Stomach smooth muscle (tissue), 2 donors: ENCODE measurements around the gene MYEOV.

Experiments
- H3K27ac ChIP-seq: one replicate; pipeline ENCODE4 v1.7.0; 2013; ENCODE audit warnings: mild to moderate bottlenecking, low read length, inconsistent platforms
- H3K27me3 ChIP-seq, 2 donors: one replicate each; pipeline ENCODE4 v1.7.0; 2013; ENCODE audit warnings: low read length in 2 of 2; ENCODE audit not compliant: insufficient read depth in 2 of 2, control insufficient read depth in 1 of 2
- H3K36me3 ChIP-seq, 2 donors: one replicate each; pipeline ENCODE4 v1.7.0; 2013; ENCODE audit warnings: low read length in 2 of 2; ENCODE audit not compliant: control insufficient read depth in 2 of 2, insufficient read depth in 2 of 2
- H3K4me1 ChIP-seq: one replicate; pipeline ENCODE4 v1.7.0; 2013; ENCODE audit warnings: low read length; ENCODE audit not compliant: control insufficient read depth, insufficient read depth
- H3K4me3 ChIP-seq, 2 donors: one replicate each; pipeline ENCODE4 v1.7.0; 2013; ENCODE audit warnings: low read length in 2 of 2
- H3K9ac ChIP-seq, 2 donors: one replicate each; pipeline ENCODE4 v1.7.0; 2013; ENCODE audit warnings: low read length in 2 of 2, mild to moderate bottlenecking in 1 of 2
- H3K9me3 ChIP-seq, 2 donors: one replicate each; pipeline ENCODE4 v1.7.0; 2013; ENCODE audit warnings: low read length in 2 of 2; ENCODE audit not compliant: control insufficient read depth in 2 of 2
- donor health status: healthy.
- donor health status: Pancreatic carcinoma.

MYEOV gene

GRCh38 chr11:69343401-69344321 lies 49.7 kb downstream of the MYEOV start:
- no peak overlapping the region for H3K27ac ChIP-seq
- H3K4me3 ChIP-seq: no peak overlapping the region
- no peaks in the 10 kb centered on the region for H3K36me3 ChIP-seq
- no peak overlapping the region for H3K9ac ChIP-seq
- no peaks in the 10 kb centered on the region for H3K9me3 ChIP-seq
- H3K27me3 ChIP-seq: peaks cover 0 to 5% of the 10 kb centered on the region in 2 donors
- no peaks in the 10 kb centered on the region for H3K4me1 ChIP-seq

- Histone ChIP-seq H3K9ac (no peak overlapping the region), H3K27me3 (peaks cover 0 to 5% of the 10 kb centered on the region in 2 donors), H3K36me3 (no peaks in the 10 kb centered on the region), H3K4me3 (no peak overlapping the region), H3K9me3 (no peaks in the 10 kb centered on the region), H3K4me1 (no peaks in the 10 kb centered on the region), H3K27ac (no peak overlapping the region)
Observed at GRCh38 chr11:69344570-69345145, 50.7 kb downstream of the MYEOV start.
